Astrocyte (in vitro differentiated cells and primary cell): ENCODE data around the gene XRCC6. TPM values are rescaled to one million over a fixed set of nuclear protein-coding genes. Genes with fewer than 3 reads are reported as not detected.
A peak's percentile ranks its signal among the peaks of the same experiment; 100 is the strongest.
"Not testable (repeated sequence)": the region's sequence is repeated elsewhere in the genome, so short reads cannot be mapped to it uniquely, and the experiment has no call there.

ENCODE experiments used
- DNase-seq: peaks from one replicate; pipeline ENCODE4 v3.0.0-alpha.2; 2010; ENCODE audit warnings: low read depth
- FAIRE-seq: peaks from 2 replicates; lab custom pipeline; 2011; peaks lifted over from hg19 to GRCh38; lab: Jason Lieb, UNC
- H2AFZ ChIP-seq: 2 replicates; pipeline ENCODE4 v1.6.0; 2012; ENCODE audit warnings: low read depth, low read length, inconsistent platforms
- H3K27ac ChIP-seq: 2 replicates; pipeline ENCODE4 v1.5.1; 2011; ENCODE audit warnings: low read depth, low read length, inconsistent platforms
- H3K27me3 ChIP-seq: 2 replicates; pipeline ENCODE4 v1.6.0; 2011; ENCODE audit warnings: low read length, inconsistent platforms; ENCODE audit not compliant: insufficient read depth
- H3K36me3 ChIP-seq: 2 replicates; pipeline ENCODE4 v1.5.1; 2011; ENCODE audit warnings: low read length, inconsistent platforms; ENCODE audit not compliant: insufficient read depth
- H3K4me1 ChIP-seq: 2 replicates; pipeline ENCODE4 v1.5.1; 2011; ENCODE audit warnings: low read length, inconsistent platforms; ENCODE audit not compliant: insufficient read depth
- H3K4me2 ChIP-seq: 2 replicates; pipeline ENCODE4 v1.6.0; 2012; ENCODE audit warnings: low read length, inconsistent platforms
- H3K4me3 ChIP-seq: 2 replicates; pipeline ENCODE4 v1.5.1; 2011; ENCODE audit warnings: low read depth, mild to moderate bottlenecking, low read length, inconsistent platforms; ENCODE audit not compliant: insufficient read depth
- H3K79me2 ChIP-seq: 2 replicates; pipeline ENCODE4 v1.6.0; 2012; ENCODE audit warnings: mild to moderate bottlenecking, low read length, inconsistent platforms; ENCODE audit not compliant: insufficient read depth
- H3K9ac ChIP-seq: 2 replicates; pipeline ENCODE4 v1.6.0; 2012; ENCODE audit warnings: mild to moderate bottlenecking, low read length, inconsistent platforms
- H3K9me3 ChIP-seq: 2 replicates; pipeline ENCODE4 v1.5.1; 2012; ENCODE audit warnings: low read depth, mild to moderate bottlenecking, low read length, inconsistent platforms; ENCODE audit not compliant: insufficient read depth
- H4K20me1 ChIP-seq: 2 replicates; pipeline ENCODE4 v1.6.0; 2012; ENCODE audit warnings: low read length, inconsistent platforms; ENCODE audit not compliant: insufficient read depth
- H3K27ac Mint-ChIP-seq: one replicate; pipeline ENCODE4 v1.8.0; 2021; ENCODE audit warnings: mild to moderate bottlenecking, mixed read lengths; ENCODE audit not compliant: unreplicated experiment
- H3K27me3 Mint-ChIP-seq: one replicate; pipeline ENCODE4 v1.8.0; 2021; ENCODE audit warnings: low read depth, mixed read lengths; ENCODE audit not compliant: unreplicated experiment
- H3K36me3 Mint-ChIP-seq: one replicate; pipeline ENCODE4 v1.8.0; 2021; ENCODE audit warnings: low read depth, mixed read lengths; ENCODE audit not compliant: unreplicated experiment
- H3K4me1 Mint-ChIP-seq: one replicate; pipeline ENCODE4 v1.8.0; 2021; ENCODE audit warnings: low read depth, mixed read lengths; ENCODE audit not compliant: unreplicated experiment
- H3K4me3 Mint-ChIP-seq: one replicate; pipeline ENCODE4 v1.8.0; 2021; ENCODE audit warnings: mild to moderate bottlenecking, moderate library complexity, mixed read lengths; ENCODE audit not compliant: unreplicated experiment
- H3K9me3 Mint-ChIP-seq: one replicate; pipeline ENCODE4 v1.8.0; 2021; ENCODE audit warnings: mild to moderate bottlenecking, mixed read lengths; ENCODE audit not compliant: unreplicated experiment
- EZH2 ChIP-seq: IDR thresholded peaks from 2 replicates; pipeline ENCODE4 v1.6.1; 2012; ENCODE audit warnings: mild to moderate bottlenecking, low read length, inconsistent platforms; ENCODE audit not compliant: insufficient read depth
- total RNA-seq: library from RNA; stranded (reverse); gene quantifications from 2 replicates; pipeline ENCODE4 v1.2.1, GENCODE V29; 2021
- TF ChIP-seq, protein P1 (sequence below): IDR thresholded peaks from 2 replicates; pipeline ENCODE4 v1.5.1; 2011; ENCODE audit warnings: low read depth, mild to moderate bottlenecking, inconsistent platforms, low read length, moderate library complexity; ENCODE audit not compliant: insufficient read depth

XRCC6 gene
- total RNA-seq, 1 donor from 2014 or later, result 232 TPM

DNA sequence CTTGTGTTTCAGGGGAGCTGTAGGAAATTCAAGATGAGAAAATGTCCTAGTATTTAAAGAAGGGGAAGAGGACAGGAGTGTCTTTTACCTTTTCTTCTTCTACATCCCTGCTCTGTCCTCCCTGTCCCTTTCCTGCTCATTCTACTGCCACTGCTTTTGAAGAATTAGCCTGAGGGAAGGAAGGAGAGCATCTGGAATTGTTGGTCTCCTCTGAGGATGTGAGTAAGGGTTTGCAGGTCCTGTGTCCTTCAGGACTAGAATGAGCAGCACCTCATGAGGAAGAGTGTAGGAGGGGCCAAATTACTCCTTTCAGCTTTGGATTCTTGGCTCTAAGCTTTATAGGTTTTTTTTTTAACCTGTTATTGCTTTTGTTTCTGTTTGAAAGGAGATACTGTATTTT, 43.4 kb downstream of the XRCC6 start:
- peaks cover 9% of the 10 kb centered on the region for H3K36me3 Mint-ChIP-seq
- no peaks in the 10 kb centered on the region for H3K27me3 Mint-ChIP-seq
- Histone ChIP-seq H2AFZ (no peak overlapping the region), H4K20me1 (peaks cover 18% of the 10 kb centered on the region), H3K9me3 (no peaks in the 10 kb centered on the region), H3K9ac (no peak overlapping the region), H3K4me2 (no peak overlapping the region), H3K36me3 (peaks cover 48% of the 10 kb centered on the region), H3K4me3 (no peak overlapping the region), H3K27me3 (no peaks in the 10 kb centered on the region), H3K27ac (no peak overlapping the region), H3K79me2 (no peaks in the 10 kb centered on the region), H3K4me1 (peaks cover 18% of the 10 kb centered on the region)
- peaks cover 10% of the 10 kb centered on the region for H3K4me1 Mint-ChIP-seq
- DNase-seq (no peak), FAIRE-seq (no peak)
- no peak overlapping the region for H3K4me3 Mint-ChIP-seq
- H3K27ac Mint-ChIP-seq, result no peak overlapping the region
- TF ChIP-seq, protein P1, sequence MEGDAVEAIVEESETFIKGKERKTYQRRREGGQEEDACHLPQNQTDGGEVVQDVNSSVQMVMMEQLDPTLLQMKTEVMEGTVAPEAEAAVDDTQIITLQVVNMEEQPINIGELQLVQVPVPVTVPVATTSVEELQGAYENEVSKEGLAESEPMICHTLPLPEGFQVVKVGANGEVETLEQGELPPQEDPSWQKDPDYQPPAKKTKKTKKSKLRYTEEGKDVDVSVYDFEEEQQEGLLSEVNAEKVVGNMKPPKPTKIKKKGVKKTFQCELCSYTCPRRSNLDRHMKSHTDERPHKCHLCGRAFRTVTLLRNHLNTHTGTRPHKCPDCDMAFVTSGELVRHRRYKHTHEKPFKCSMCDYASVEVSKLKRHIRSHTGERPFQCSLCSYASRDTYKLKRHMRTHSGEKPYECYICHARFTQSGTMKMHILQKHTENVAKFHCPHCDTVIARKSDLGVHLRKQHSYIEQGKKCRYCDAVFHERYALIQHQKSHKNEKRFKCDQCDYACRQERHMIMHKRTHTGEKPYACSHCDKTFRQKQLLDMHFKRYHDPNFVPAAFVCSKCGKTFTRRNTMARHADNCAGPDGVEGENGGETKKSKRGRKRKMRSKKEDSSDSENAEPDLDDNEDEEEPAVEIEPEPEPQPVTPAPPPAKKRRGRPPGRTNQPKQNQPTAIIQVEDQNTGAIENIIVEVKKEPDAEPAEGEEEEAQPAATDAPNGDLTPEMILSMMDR, result no peak
- no peak for TF ChIP-seq EZH2
- no peaks in the 10 kb centered on the region for H3K9me3 Mint-ChIP-seq

DNA sequence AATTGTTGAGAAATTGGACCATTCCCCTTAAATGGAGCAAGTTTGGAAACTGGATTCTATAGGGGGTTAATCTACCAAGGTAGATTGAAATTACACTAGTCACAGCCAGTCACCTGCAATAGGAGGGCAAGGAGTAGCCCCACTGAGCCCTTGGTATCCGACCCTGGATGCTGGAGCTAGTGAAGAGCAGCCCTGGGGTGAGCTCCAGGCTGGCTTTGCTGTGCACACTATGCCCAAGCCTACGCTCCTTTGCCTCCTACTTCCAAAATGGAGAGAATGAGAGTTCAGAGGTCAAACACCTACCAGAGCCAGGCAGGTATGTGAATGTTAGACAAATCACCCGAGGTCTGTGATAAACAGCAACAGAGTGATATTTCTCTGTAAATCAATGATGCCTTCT, 43.9 kb downstream of the XRCC6 start:
- DNase-seq (no peak), FAIRE-seq (no peak)
- Histone ChIP-seq H3K4me1 (peaks cover 20% of the 10 kb centered on the region), H3K9ac (no peak overlapping the region), H3K4me3 (no peak overlapping the region), H3K79me2 (no peaks in the 10 kb centered on the region), H3K36me3 (peaks cover 46% of the 10 kb centered on the region), H2AFZ (no peak overlapping the region), H3K9me3 (no peaks in the 10 kb centered on the region), H3K27me3 (no peaks in the 10 kb centered on the region), H3K27ac (no peak overlapping the region), H4K20me1 (peaks cover 16% of the 10 kb centered on the region), H3K4me2 (no peak overlapping the region)
- no peak overlapping the region for H3K4me3 Mint-ChIP-seq
- peaks cover 9% of the 10 kb centered on the region for H3K36me3 Mint-ChIP-seq
- no peaks in the 10 kb centered on the region for H3K9me3 Mint-ChIP-seq
- H3K4me1 Mint-ChIP-seq, result peaks cover 12% of the 10 kb centered on the region
- no peaks in the 10 kb centered on the region for H3K27me3 Mint-ChIP-seq
- no peak overlapping the region for H3K27ac Mint-ChIP-seq
- TF ChIP-seq, protein P1, result no peak
- no peak for TF ChIP-seq EZH2

DNA sequence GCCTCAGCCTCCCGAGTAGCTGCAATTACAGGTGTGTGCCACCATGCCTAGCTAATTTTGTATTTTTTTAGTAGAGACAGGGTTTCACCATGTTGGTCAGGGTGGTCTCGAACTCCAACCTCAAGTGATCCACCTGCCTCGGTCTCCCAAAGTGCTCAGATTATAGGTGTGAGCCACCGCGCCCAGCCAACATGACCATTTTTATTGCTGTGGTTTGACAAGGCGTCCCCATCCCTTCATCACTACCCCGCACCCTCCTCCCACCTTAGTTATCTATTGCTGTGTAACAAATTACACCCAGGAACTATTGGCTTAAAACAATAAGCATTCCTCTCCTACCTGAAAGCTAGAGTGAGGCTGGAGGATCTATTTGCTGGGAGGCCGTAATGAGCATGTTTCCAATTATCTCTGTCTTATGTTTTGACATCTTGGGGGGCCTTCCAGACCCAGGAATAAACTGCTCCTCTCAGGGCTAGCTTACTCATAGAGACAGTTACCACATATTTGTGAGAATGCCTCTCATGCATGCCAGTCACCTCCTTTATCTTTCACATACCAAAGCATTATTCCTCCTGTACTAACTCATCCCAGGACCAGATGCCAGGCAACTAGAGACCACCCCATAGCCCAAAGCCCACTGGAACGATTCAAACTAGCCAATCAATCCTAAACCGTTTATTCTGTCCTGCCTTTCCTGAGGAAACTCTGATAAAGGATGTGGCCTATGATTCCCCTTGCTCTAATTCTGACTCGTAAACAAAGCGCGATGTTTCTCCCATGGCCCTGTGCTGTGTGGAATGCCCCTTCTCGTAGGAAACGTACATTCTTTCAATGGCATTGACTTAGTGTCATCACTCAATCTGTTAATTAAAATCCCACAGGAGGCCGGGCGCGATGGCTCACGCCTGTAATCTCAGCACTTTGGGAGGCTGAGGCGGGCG, 48.1 kb downstream of the XRCC6 start:
- Mint-ChIP-seq H3K4me1 (peaks cover 16% of the 10 kb centered on the region), H3K27ac (peak overlapping the region; percentile 88), H3K27me3 (no peaks in the 10 kb centered on the region), H3K4me3 (no peak overlapping the region), H3K36me3 (peaks cover 6% of the 10 kb centered on the region), H3K9me3 (no peaks in the 10 kb centered on the region)
- Histone ChIP-seq H3K9me3 (no peaks in the 10 kb centered on the region), H3K36me3 (peaks cover 11% of the 10 kb centered on the region), H2AFZ (no peak overlapping the region), H3K4me3 (no peak overlapping the region), H3K4me2 (peak overlapping the region; percentile 30), H3K27ac (peak overlapping the region; percentile 57), H3K27me3 (no peaks in the 10 kb centered on the region), H3K4me1 (peaks cover 24% of the 10 kb centered on the region), H4K20me1 (peaks cover 16% of the 10 kb centered on the region), H3K9ac (peak overlapping the region; percentile 9), H3K79me2 (peaks cover 22% of the 10 kb centered on the region)
- no peak for TF ChIP-seq EZH2
- TF ChIP-seq, protein P1, result no peak
- DNase-seq, result peak; percentile 73
- FAIRE-seq, result peak; percentile 68

DNA sequence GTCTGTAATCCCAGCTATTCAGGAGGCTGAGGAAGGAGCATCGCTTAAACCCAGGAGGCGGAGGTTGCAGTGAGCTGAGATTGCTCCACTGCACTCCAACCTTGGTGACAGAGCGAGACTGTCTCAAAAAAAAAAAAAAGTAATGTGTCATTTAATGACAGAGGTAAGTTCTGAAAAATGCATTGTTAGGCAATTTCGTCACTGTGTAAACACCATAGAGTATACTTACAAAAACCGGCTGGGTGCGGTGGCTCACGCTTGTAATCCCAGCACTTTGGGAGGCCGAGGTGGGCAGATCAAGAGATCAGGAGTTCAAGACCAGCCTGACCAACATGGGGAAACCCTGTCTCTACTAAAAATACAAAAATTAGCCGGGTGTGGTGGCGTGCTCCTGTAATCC, 51.0 kb downstream of the XRCC6 start:
- H3K27me3 ChIP-seq, H3K4me3 Mint-ChIP-seq, H3K4me3 ChIP-seq, H2AFZ ChIP-seq, H3K27me3 Mint-ChIP-seq, H3K27ac Mint-ChIP-seq, H3K9me3 ChIP-seq, H3K9me3 Mint-ChIP-seq, H3K4me2 ChIP-seq, H3K9ac ChIP-seq, FAIRE-seq, H3K27ac ChIP-seq: not testable (repeated sequence)
- Histone ChIP-seq H3K4me1 (peaks cover 20% of the 10 kb centered on the region), H3K36me3 (peaks cover 14% of the 10 kb centered on the region), H4K20me1 (peaks cover 30% of the 10 kb centered on the region), H3K79me2 (peaks cover 42% of the 10 kb centered on the region)
- Mint-ChIP-seq H3K36me3 (peaks cover 11% of the 10 kb centered on the region), H3K4me1 (peaks cover 16% of the 10 kb centered on the region)
- peak; percentile 27 for DNase-seq
